GM19193 (cell line): Measurements from ENCODE around the gene LCE5A.

Experiments used
- POLR2A ChIP-seq: IDR thresholded peaks from 4 replicates; pipeline ENCODE4 v1.6.1; 2011; ENCODE audit not compliant: insufficient read depth, insufficient read length; ENCODE audit errors: extremely low read depth

LCE5A gene

GRCh38 chr1:152546704-152547103 lies 36.1 kb downstream of the LCE5A start:
- no peak for TF ChIP-seq POLR2A
